Measurements from ENCODE around the gene SCAF8. TPM values are rescaled to one million over a fixed set of nuclear protein-coding genes. Genes with fewer than 3 reads are reported as not detected.

Gene SCAF8
- total RNA-seq, 1 experiment from 2014 or later, result 28.6 TPM

DNA sequence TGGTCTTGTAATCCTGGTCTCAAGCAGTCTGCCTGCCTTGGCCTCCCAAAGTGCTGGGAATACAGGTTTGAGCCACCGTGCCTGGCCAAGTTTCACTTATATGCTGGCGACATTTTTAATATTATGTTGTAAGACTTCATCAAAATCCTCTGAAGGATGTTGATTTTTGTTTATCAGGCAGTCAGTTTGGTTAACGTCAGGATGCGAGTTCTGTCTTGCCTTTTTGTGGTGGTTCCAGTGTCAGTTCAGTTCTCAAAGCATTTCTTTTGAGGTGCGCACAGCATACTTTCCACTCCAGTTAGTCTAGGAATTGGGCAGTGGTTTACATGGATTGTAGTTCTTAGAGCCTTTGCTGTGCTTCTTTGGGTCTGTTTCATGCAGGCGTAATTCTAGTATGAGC lies 24.9 kb downstream of the SCAF8 start:
- TF ChIP-seq, protein P1, sequence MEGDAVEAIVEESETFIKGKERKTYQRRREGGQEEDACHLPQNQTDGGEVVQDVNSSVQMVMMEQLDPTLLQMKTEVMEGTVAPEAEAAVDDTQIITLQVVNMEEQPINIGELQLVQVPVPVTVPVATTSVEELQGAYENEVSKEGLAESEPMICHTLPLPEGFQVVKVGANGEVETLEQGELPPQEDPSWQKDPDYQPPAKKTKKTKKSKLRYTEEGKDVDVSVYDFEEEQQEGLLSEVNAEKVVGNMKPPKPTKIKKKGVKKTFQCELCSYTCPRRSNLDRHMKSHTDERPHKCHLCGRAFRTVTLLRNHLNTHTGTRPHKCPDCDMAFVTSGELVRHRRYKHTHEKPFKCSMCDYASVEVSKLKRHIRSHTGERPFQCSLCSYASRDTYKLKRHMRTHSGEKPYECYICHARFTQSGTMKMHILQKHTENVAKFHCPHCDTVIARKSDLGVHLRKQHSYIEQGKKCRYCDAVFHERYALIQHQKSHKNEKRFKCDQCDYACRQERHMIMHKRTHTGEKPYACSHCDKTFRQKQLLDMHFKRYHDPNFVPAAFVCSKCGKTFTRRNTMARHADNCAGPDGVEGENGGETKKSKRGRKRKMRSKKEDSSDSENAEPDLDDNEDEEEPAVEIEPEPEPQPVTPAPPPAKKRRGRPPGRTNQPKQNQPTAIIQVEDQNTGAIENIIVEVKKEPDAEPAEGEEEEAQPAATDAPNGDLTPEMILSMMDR (IDR thresholded peaks at IDR 0.05; ENCODE audit: unreplicated experiment), result no peak
- Mint-ChIP-seq H3K27ac (ENCODE audit: unreplicated experiment) (no peak overlapping the region), H3K4me1 (ENCODE audit: low read depth, unreplicated experiment) (peaks cover 8% of the 10 kb centered on the region), H3K9me3 (ENCODE audit: low read depth, unreplicated experiment) (no peaks in the 10 kb centered on the region), H3K27me3 (ENCODE audit: unreplicated experiment) (no peaks in the 10 kb centered on the region), H3K4me3 (ENCODE audit: low read depth, unreplicated experiment) (no peak overlapping the region), H3K36me3 (ENCODE audit: insufficient read depth, unreplicated experiment) (no peaks in the 10 kb centered on the region)
- no TSS peak for BruUV-seq (replicated peaks)
- CTCF ChIA-PET, result interaction anchor here (0.7 kb wide), 1 partner anchor 1688 kb away, joined by 4 read pairs; no protein-coding TSS in a partner anchor
- no peak for DNase-seq
- intact Hi-C loops (cut with micrococcal nuclease; ENCODE audit: unreplicated experiment), result no loop called here

DNA sequence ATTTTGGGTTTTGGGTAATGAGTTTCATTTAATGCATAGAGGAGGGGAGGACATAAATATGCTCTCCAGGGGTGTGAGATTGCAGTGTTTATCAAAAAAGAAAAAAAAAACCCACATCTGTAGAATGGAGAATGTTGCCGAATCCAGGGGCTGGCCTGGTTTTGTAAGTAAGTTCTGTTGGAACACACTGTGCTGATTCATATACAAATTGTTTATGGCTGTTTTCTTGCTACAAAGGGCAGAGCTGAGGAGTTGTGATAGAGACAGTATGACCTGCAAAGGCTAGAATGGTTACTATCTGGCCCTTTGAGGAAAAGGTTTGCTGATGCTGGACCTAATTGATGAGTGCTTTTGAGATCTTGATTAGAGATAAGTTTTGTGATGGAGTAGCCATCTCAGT lies 30.4 kb downstream of the SCAF8 start:
- H3K4me3 Mint-ChIP-seq (ENCODE audit: low read depth, unreplicated experiment), result no peak overlapping the region
- no TSS peak for BruUV-seq (replicated peaks)
- H3K4me1 Mint-ChIP-seq (ENCODE audit: low read depth, unreplicated experiment), result peaks cover 17% of the 10 kb centered on the region
- no peaks in the 10 kb centered on the region for H3K27me3 Mint-ChIP-seq (ENCODE audit: unreplicated experiment)
- no peak for DNase-seq
- H3K9me3 Mint-ChIP-seq (ENCODE audit: low read depth, unreplicated experiment), result no peaks in the 10 kb centered on the region
- CTCF ChIA-PET, result no interaction called here
- intact Hi-C loops (cut with micrococcal nuclease; ENCODE audit: unreplicated experiment), result no loop called here
- no peaks in the 10 kb centered on the region for H3K36me3 Mint-ChIP-seq (ENCODE audit: insufficient read depth, unreplicated experiment)
- no peak overlapping the region for H3K27ac Mint-ChIP-seq (ENCODE audit: unreplicated experiment)
- TF ChIP-seq, protein P1 (IDR thresholded peaks at IDR 0.05; ENCODE audit: unreplicated experiment), result no peak

DNA sequence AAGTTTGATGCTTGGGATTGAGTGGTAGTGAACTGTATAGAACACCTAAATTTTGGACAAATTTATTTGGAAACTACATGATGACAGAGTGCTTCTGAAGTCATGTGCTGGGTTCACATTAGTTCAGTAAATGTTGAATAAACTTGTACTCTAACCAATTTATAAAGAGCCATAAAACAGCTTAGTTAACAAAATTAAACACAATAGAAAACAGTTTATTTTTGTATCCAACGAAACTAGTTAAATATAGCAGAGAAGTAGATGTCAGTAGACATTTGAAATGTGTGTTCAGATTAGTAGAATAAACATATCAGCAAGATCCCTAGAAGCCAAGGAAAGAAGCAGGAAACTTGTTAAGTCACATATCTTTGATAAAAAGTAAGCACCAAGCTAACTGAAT lies 32.1 kb downstream of the SCAF8 start:
- CTCF ChIA-PET, result no interaction called here
- Mint-ChIP-seq H3K36me3 (ENCODE audit: insufficient read depth, unreplicated experiment) (no peaks in the 10 kb centered on the region), H3K27ac (ENCODE audit: unreplicated experiment) (no peak overlapping the region)

DNA sequence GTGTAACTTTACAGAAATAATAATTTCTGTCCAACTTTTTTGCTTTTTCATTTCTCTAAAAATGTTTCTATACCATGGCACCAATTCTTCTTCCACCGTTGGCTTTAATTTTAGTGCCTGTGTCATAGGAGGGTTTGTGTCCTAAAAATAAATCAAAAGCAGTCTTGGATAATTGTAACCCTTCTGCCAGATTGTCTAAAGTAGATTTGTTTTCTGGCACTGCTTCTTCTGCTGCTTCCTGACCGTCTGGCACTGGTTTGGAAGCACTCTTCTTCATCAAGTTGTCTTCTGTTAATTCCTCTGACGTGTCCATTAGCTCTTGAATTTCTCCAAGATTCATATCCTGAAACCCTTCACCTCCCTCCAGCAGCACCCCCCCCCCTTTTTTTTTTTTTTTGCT lies 33.1 kb downstream of the SCAF8 start:
- H3K4me1 Mint-ChIP-seq (ENCODE audit: low read depth, unreplicated experiment), result peaks cover 17% of the 10 kb centered on the region
- H3K27ac Mint-ChIP-seq (ENCODE audit: unreplicated experiment), result no peak overlapping the region
- CTCF ChIA-PET, result interaction anchor here (0.7 kb wide), 1 partner anchor 15 kb away, joined by 3 read pairs; no protein-coding TSS in a partner anchor
- no peaks in the 10 kb centered on the region for H3K36me3 Mint-ChIP-seq (ENCODE audit: insufficient read depth, unreplicated experiment)
- H3K4me3 Mint-ChIP-seq (ENCODE audit: low read depth, unreplicated experiment), result no peak overlapping the region
- TF ChIP-seq, protein P1 (IDR thresholded peaks at IDR 0.05; ENCODE audit: unreplicated experiment), result no peak
- H3K9me3 Mint-ChIP-seq (ENCODE audit: low read depth, unreplicated experiment), result no peaks in the 10 kb centered on the region
- DNase-seq, result no peak
- H3K27me3 Mint-ChIP-seq (ENCODE audit: unreplicated experiment), result no peaks in the 10 kb centered on the region
- BruUV-seq (replicated peaks), result no TSS peak
- intact Hi-C loops (cut with micrococcal nuclease; ENCODE audit: unreplicated experiment), result no loop called here

More for the DNA sequence above, 32.1 kb downstream of the SCAF8 start:
- no peak for DNase-seq
- Mint-ChIP-seq H3K9me3 (ENCODE audit: low read depth, unreplicated experiment) (no peaks in the 10 kb centered on the region), H3K4me1 (ENCODE audit: low read depth, unreplicated experiment) (peaks cover 17% of the 10 kb centered on the region), H3K27me3 (ENCODE audit: unreplicated experiment) (no peaks in the 10 kb centered on the region), H3K4me3 (ENCODE audit: low read depth, unreplicated experiment) (no peak overlapping the region)
- intact Hi-C loops (cut with micrococcal nuclease; ENCODE audit: unreplicated experiment), result no loop called here
- TF ChIP-seq, protein P1 (IDR thresholded peaks at IDR 0.05; ENCODE audit: unreplicated experiment), result no peak
- BruUV-seq (replicated peaks), result no TSS peak

Data from Calu3 (cell line).